MCF 10A (cell line): Measurements from ENCODE around the gene DCP1B. TPM values are rescaled to one million over a fixed set of nuclear protein-coding genes. Genes with fewer than 3 reads are reported as not detected.

ENCODE experiments used
- BruUV-seq: library from RNA; stranded (reverse); fragments of 400-500 nt; replicated peaks from 2 replicates; lab custom pipeline; 2021; lab: Mats Ljungman, UMichigan
- CTCF ChIA-PET: fragments of 300-600 bp; sonication (Branson Sonifier 250); formaldehyde crosslinking; extraction: SDS; loops from one replicate; lab custom pipeline; 2021; ENCODE audit warnings: antibody characterized with exemption, inconsistent platforms; lab: Yijun Ruan, JAX
- POLR2A ChIA-PET: fragments of 300-600, 350-650 bp; sonication (Branson Sonifier 250); formaldehyde crosslinking; extraction: SDS; loops from one replicate; lab custom pipeline; 2020; ENCODE audit warnings: antibody characterized with exemption, inconsistent platforms; lab: Yijun Ruan, JAX
- DNase-seq: peaks from one replicate; pipeline ENCODE4 v3.0.0-alpha.2; 2018; ENCODE audit not compliant: unreplicated experiment
- H3K27ac Mint-ChIP-seq: one replicate; pipeline ENCODE4 v1.8.0; 2022; ENCODE audit warnings: mild to moderate bottlenecking, low read depth, mixed read lengths; ENCODE audit not compliant: unreplicated experiment
- H3K27me3 Mint-ChIP-seq: one replicate; pipeline ENCODE4 v1.8.0; 2022; ENCODE audit warnings: mixed read lengths; ENCODE audit not compliant: insufficient read depth, unreplicated experiment
- H3K36me3 Mint-ChIP-seq: one replicate; pipeline ENCODE4 v1.8.0; 2022; ENCODE audit warnings: mild to moderate bottlenecking, moderate library complexity, mixed read lengths; ENCODE audit not compliant: insufficient read depth, unreplicated experiment
- H3K4me1 Mint-ChIP-seq: one replicate; pipeline ENCODE4 v1.8.0; 2022; ENCODE audit warnings: mixed read lengths; ENCODE audit not compliant: insufficient read depth, unreplicated experiment
- H3K4me3 Mint-ChIP-seq: one replicate; pipeline ENCODE4 v1.8.0; 2022; ENCODE audit warnings: mild to moderate bottlenecking, moderate library complexity, mixed read lengths; ENCODE audit not compliant: unreplicated experiment
- H3K9me3 Mint-ChIP-seq: one replicate; pipeline ENCODE4 v1.8.0; 2022; ENCODE audit warnings: mixed read lengths; ENCODE audit not compliant: unreplicated experiment
- intact Hi-C: fragments of 100-400 bp; cut with micrococcal nuclease; formaldehyde crosslinking; loops from 2 replicates; pipeline ENCODE4 v1.14.1; 2022
- total RNA-seq: library from RNA; stranded (reverse); gene quantifications from 2 replicates; pipeline ENCODE4 v1.2.3, GENCODE V29; 2022
- TF ChIP-seq, protein P1 (sequence below): fragments of 200-600 bp; IDR thresholded peaks from one replicate; pipeline ENCODE4 v1.8.0; 2022; ENCODE audit warnings: antibody characterized with exemption, mild to moderate bottlenecking; ENCODE audit not compliant: unreplicated experiment

The DCP1B gene
- total RNA-seq, 1 experiment from 2014 or later = 5.5 TPM

GRCh38 chr12:2023365-2023764 lies 19.1 kb upstream of the DCP1B start:
- DNase-seq = peak; percentile 5
- no peak overlapping the region for H3K27ac Mint-ChIP-seq
- intact Hi-C loops = no loop called here
- BruUV-seq = no TSS peak
- peaks cover 40% of the 10 kb centered on the region for H3K27me3 Mint-ChIP-seq
- H3K9me3 Mint-ChIP-seq = no peaks in the 10 kb centered on the region
- H3K4me3 Mint-ChIP-seq = no peak overlapping the region
- CTCF ChIA-PET = interaction anchor here (0.6 to 1.9 kb wide), 4 partner anchors 11 to 374 kb away, joined by 3 to 6 read pairs (median 4); no protein-coding TSS in a partner anchor
- H3K36me3 Mint-ChIP-seq = no peaks in the 10 kb centered on the region
- POLR2A ChIA-PET = interaction anchor here (1.0 to 1.6 kb wide), 2 partner anchors 10 to 20 kb away, joined by 3 read pairs; no protein-coding TSS in a partner anchor
- TF ChIP-seq, protein P1, sequence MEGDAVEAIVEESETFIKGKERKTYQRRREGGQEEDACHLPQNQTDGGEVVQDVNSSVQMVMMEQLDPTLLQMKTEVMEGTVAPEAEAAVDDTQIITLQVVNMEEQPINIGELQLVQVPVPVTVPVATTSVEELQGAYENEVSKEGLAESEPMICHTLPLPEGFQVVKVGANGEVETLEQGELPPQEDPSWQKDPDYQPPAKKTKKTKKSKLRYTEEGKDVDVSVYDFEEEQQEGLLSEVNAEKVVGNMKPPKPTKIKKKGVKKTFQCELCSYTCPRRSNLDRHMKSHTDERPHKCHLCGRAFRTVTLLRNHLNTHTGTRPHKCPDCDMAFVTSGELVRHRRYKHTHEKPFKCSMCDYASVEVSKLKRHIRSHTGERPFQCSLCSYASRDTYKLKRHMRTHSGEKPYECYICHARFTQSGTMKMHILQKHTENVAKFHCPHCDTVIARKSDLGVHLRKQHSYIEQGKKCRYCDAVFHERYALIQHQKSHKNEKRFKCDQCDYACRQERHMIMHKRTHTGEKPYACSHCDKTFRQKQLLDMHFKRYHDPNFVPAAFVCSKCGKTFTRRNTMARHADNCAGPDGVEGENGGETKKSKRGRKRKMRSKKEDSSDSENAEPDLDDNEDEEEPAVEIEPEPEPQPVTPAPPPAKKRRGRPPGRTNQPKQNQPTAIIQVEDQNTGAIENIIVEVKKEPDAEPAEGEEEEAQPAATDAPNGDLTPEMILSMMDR = no peak
- no peaks in the 10 kb centered on the region for H3K4me1 Mint-ChIP-seq

- intact Hi-C loops = no loop called here
- Mint-ChIP-seq H3K27me3 (peaks cover 52% of the 10 kb centered on the region), H3K36me3 (no peaks in the 10 kb centered on the region), H3K4me1 (no peaks in the 10 kb centered on the region), H3K4me3 (no peak overlapping the region), H3K9me3 (no peaks in the 10 kb centered on the region), H3K27ac (no peak overlapping the region)
- CTCF ChIA-PET = interaction anchor here (1.0 to 1.2 kb wide), 3 partner anchors 14 to 80 kb away, joined by 3 to 4 read pairs (median 4); no protein-coding TSS in a partner anchor
- no TSS peak for BruUV-seq
- DNase-seq = no peak
- POLR2A ChIA-PET = no interaction called here
- TF ChIP-seq, protein P1 = no peak
Measured at GRCh38 chr12:2020511-2020910, 16.3 kb upstream of the DCP1B start.

GRCh38 chr12:2019126-2019525 lies 14.9 kb upstream of the DCP1B start:
- Mint-ChIP-seq H3K4me1 (no peaks in the 10 kb centered on the region), H3K27me3 (peaks cover 52% of the 10 kb centered on the region), H3K4me3 (no peak overlapping the region), H3K9me3 (no peaks in the 10 kb centered on the region), H3K27ac (no peak overlapping the region), H3K36me3 (no peaks in the 10 kb centered on the region)
- CTCF ChIA-PET = interaction anchor here (0.6 to 1.4 kb wide), 3 partner anchors 11 to 56 kb away, joined by 3 read pairs; no protein-coding TSS in a partner anchor
- TF ChIP-seq, protein P1 = no peak
- BruUV-seq = no TSS peak
- POLR2A ChIA-PET = no interaction called here
- no peak for DNase-seq
- intact Hi-C loops = no loop called here

DNA sequence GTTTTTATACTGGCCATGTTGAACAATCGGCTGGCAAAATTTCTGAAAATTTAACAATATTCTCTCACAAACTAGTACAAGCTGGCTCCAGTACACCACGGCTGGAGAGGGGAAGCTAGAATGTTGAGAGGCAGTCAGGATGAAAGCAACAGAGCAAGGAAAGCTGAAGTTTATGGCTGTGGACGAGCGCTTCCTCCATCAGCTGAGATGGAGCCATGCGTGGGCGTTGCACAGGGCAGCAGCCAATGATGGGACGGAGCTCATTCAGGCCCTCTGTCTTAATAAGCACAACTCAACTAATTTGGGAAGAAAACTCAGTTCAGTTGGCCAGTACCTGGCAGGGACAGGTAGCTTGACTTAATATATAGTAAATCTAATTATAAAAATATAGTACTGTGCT lies 14.1 kb upstream of the DCP1B start:
- POLR2A ChIA-PET = no interaction called here
- Mint-ChIP-seq H3K27ac (no peak overlapping the region), H3K36me3 (no peaks in the 10 kb centered on the region), H3K4me1 (no peaks in the 10 kb centered on the region), H3K4me3 (no peak overlapping the region), H3K9me3 (no peaks in the 10 kb centered on the region), H3K27me3 (peaks cover 51% of the 10 kb centered on the region)
- no peak for DNase-seq
- intact Hi-C loops = no loop called here
- TF ChIP-seq, protein P1 = no peak
- BruUV-seq = no TSS peak
- CTCF ChIA-PET = interaction anchor here (0.6 to 1.4 kb wide), 5 partner anchors 10 to 56 kb away, joined by 3 to 4 read pairs (median 3); no protein-coding TSS in a partner anchor
